ENCODE measurements around the gene SRC.
"Not testable (repeated sequence)": the region's sequence is repeated elsewhere in the genome, so short reads cannot be mapped to it uniquely, and the experiment has no call there.

Gene SRC

GRCh38 chr20:37337208-37337991 is 8.5 kb upstream of the SRC start:
- DNase-seq: no peak

DNA sequence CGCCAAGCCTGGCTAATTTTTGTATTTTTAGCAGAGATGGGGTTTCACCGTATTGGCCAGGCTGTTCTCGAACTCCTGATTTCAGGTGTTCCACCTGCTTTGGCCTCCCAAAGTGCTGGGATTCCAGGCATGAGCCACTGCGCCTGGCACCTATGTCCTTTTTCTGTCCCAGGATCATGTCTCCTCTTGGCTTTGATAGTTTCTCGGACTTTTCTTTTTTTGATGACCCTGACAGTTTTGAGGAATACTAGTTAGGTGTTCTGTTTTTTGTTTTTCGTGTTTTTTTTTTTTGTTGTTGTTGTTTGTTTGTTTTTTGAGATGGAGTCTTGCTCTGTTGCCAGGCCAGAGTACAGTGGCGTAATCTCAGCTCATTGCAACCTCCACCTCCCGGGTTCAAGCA is 7.6 kb upstream of the SRC start:
- DNase-seq: not testable (repeated sequence)

DNA sequence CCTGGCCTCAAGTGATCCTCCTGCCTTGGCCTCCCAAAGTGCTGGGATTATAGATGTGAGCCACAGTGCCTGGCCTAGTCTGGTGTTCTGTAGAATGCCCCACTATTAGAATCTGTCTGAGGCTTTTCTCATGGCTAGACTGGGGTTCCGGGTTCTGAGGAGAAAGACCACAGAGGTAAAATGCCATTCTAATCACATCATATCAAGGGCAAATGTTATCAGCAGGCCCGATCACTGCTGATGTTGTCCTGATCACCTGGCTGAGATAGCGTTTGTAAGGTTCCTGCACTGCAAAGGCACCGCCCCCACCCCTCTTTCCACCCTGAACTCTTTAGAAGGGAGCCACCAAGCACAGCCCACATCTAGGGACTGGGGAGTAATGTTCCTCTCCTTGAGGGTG is 6.7 kb upstream of the SRC start:
- DNase-seq: no peak

DNA sequence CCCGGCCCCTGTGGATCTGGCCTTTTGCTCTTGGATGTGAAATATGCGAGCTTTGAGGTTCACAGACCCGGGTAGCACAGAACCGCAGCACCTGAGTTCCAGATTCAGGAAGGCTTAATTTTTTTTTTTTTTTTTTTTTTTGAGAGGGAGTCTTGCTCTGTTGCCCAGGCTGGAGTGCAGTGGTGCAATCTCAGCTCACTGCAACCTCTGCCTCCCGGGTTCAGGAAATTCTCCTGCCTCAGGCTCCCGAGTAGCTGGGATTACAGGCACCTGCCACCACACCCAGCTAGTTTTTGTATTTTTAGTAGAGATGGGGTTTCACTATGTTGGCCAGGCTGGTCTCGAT is 6.2 kb upstream of the SRC start:
- not testable (repeated sequence) for DNase-seq

- no peak for DNase-seq
Observed at GRCh38 chr20:37340998-37341397, 4.9 kb upstream of the SRC start.

DNA sequence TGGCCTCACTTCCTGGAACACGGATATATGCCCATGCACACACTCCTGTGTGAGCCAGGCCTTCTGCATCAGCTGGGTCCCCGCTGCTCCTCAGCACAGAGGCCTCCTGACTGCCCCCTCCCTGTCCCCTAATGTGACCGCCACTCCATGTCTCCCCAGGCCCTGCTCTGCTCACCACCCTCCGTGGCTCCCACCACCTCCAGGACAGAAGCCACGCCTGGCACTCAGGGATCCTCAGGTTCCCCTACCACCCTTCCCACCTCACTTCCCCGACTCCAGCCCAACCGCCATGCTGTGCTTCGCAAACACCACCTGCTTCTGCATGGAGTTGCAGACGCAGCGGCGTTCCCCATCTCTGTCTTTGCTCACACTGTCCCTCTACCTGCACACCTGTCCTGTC is 4.3 kb upstream of the SRC start:
- no peak for DNase-seq

GRCh38 chr20:37342231-37343177 is 3.4 kb upstream of the SRC start:
- DNase-seq: no peak

GRCh38 chr20:37343212-37343993 is 2.5 kb upstream of the SRC start:
- DNase-seq: no peak

- no peak for DNase-seq
Observed at GRCh38 chr20:37343994-37344355, 2.0 kb upstream of the SRC start.

- no peak for DNase-seq
Observed at GRCh38 chr20:37344506-37345338, 1.2 kb upstream of the SRC start.

- no peak for DNase-seq
Observed at GRCh38 chr20:37346236-37346534, 245 bp downstream of the SRC start.

DNA sequence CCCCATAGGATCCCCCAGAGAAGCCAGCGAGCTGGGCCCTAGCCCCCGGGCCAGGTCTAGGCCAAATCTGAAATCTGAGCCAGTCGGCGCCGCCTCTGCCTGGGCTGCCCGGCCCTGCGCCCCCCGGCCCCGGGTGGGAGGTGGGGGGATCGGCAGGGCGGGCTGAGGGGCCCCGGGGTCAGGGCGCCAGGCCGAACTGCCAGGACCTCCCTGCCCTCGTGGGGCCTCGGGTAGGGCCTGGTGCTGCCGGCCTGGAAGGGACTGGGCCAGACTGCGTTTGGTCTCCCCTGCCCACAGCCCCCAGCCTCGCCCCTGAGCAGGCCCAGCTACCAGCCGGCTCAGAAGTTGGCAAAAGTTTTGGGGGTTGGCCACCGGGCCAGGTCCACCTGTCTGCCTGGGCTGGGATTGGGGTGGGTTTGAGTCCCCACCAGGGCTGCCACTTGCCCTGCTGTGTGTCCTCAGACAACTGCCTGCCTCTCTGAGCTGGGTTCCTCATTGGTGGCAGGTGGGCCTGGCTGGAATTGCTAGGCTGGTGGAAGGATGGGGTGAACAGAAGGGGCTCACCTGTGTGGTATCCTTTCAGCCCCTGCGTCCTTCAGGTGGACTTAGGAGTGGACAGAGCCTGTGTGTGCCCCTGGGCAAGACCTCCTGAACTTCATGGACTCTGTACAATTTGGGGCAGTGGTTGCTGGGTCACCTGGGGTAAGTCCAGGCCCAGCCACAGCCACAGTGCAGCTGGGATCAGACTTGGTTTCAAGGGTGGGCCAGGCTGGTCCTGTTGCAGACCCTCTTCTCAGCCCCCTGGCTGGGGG is 801 bp downstream of the SRC start:
- DNase-seq: no peak

GRCh38 chr20:37347347-37347823 is 1.4 kb downstream of the SRC start:
- no peak for DNase-seq

DNA sequence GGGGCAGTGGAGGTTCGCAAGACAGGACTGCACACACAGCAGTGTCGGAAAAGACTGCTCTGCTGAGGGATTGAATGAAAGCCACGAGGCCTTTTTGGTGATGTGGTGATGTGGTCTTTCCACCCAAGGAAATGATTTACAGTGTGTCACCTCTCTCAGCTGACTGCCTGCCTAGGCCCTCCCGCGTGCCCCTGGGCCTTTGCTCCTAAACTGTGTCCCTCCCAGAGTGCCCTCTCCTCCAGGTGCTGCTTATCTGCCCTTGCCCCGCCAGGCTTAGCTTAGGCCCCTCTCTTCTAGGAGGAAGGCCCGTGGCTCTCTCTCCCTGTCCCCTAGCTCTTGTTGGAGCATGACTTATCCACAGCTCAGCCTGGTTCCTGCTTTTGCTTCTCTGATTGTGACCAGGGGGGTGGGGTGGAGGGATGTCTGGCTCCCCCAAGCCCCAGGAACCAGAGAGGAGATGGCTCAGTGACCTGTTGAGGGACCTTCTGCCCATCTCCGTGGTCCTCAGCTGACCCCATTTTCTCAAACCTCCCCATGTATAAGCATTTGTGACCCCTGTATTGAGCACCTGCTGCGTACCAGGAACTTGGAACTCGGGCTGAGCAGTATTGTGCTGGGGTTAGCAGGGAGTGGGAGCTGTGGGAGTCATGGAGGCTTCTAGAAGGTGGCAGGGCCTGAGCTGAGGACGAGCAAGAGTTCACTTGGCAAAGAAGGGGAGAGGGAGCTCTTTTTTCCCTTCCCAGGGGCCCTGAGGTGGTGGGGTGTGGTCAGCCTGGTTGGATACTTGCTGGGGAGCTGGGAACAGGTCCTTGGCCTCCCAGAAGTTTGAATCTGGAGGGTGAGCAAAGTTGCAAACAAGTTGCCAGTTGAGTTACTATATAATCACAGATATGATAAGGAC is 2.2 kb downstream of the SRC start:
- DNase-seq: no peak

DNA sequence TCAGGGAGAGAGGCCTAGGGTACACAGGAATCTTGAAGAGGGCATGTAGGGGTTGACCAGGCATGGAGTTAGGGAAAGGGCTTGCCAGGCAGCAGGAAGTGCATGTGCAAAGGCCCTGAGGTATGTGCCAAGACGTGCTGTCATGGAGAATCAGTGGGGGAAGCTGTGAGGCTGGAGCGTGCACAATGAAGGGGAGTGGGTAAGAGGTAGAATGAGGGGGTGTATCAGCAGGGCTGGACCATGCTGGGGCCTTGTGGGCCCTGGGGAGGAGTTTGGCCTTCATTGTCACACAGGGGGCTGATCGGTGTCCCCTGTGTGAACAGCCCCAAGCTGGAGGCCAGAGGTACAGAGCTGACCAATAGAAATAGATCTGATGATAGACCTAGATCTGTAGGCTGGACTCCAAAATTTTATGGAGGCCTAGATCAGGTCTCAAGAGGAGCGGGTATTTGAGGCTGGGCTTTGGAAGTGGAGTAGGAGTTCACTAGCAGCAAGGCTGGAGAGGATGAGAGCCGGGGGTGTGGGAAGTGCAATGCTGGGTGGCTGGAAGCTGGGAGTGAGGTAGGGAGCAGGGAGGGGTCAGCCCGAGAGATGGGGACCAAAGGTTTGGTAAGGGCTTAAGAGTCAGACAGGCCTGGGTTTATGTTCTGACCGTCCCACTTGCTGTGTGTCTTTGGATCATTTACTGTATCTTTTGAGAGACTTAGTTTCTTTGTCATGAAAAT is 3.0 kb downstream of the SRC start:
- no peak for DNase-seq

DNA sequence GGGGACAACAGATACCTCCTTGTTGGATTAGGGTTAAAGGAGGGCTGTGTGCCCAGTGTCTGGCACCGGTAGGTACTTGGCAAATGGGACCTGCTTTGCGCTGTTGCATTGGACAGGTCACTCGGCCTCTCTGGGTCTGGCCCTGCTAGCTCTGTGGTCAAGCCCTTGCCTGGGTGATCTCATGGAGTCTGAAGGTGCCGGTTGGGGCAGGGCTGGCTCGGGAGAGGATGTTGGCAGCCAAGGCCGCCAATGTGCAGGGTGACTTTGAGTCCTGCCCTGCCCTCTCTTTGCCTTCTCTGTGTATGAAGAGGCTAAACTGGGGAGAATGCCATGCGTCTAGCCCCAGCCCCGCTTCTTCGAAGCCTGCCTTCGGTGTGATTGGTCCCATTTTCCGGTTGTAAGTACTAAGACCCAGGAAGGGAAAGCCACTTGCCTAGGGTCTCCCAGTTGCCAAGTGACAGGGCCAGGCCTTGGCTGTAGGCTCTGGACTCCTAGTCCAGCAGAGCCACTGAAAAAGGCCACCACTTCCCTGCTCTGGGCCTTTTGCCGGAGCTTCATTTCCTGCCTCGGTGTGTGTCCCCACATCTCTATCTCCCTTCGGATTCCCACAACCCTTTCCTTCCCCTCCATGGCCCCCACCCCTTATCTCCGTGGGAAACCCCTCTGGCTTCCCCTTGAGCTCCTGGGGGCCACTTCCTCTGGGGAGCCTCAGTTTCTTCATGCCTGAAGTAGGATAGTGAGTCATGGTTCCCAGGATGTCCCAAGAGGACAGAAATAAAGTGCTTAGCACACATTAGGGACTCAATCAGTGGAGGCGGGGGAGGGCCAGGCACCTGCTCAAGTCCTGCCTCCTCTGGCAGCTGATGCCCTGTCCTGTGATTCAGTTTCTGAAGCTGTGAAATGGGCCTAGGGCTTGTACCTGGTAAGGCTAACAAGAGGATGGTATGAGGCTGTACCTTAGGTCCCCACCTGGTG is 3.9 kb downstream of the SRC start:
- DNase-seq: no peak

DNA sequence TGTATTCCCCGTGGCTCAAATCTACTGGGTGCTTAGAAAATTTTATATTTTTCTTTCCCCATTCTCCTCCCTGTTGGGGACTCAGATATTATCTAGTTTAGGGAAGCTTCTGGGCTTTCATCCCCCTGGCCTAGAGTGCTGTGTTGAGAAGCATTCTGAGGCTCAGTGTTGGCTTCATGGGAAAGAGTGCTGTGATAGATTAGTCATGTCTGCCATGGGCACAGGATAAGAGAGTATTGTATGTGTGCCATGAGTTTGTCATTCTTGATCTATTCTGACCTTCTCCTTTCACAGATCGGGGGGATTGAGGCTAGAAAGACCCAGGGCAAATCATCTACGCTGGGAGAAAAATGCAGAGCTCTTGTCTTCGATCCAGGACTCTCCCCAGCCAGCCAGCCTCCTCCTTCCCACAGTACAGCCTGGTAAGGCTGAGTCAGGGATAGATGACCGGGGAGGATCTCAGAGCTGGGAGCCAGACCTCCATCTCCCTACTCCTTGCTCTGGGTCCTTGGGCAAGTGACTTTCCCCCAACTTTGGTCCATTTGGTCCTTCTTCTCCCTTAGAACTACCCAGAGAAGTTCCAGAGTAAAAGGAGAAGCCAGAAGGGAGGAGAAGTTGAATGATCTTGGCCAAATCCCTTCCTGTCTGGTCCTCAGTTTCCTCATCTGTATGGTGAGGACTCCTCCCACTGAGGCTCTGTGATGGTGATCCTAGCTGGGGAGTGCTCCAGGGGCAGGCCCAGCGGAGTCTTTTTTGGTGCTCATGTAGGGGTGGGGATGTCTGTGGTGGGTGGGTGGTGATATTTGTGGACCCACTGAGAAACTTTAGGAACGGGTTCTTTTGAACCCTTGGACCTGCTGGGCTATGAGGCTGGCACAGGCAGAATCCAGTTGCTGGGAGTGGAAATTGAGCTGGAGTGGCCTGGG is 5.0 kb downstream of the SRC start:
- DNase-seq: no peak

Measured in cerebellar nuclear complex (tissue), 1 donor.